ENCODE results near the gene STK35. TPM values are rescaled to one million over a fixed set of nuclear protein-coding genes. Genes with fewer than 3 reads are reported as not detected.
A peak's percentile ranks its signal among the peaks of the same experiment; 100 is the strongest.

STK35 gene
- total and polyA plus RNA-seq, 2 of the 13 experiments (the other 11 are each of a cell fraction or from before 2014, with no cell fraction given), result 27.4 to 29.8 TPM

GRCh38 chr20:2102585-2103460 is 1.2 kb downstream of the STK35 start (continued):
- peak; percentile 82; the same call in 1 of the 2 replicates for TF ChIP-seq ZNF512B (CRISPR knock-in tag; IDR thresholded peaks at IDR 0.05; ENCODE audit: borderline replicate concordance)
- TF ChIP-seq DNMT3B (CRISPR knock-in tag; conservative IDR thresholded peaks at IDR 0.05), result peak; percentile 8; the same call in 1 of the 2 replicates
- TF ChIP-seq ZFP36 (IDR thresholded peaks at IDR 0.05; ENCODE audit: borderline replicate concordance, low read depth, low read length, partially characterized antibody), result no peak
- TF ChIP-seq HOXA5 (CRISPR knock-in tag; IDR thresholded peaks at IDR 0.05), result peak; percentile 33
- no peak for TF ChIP-seq ZNF512 (CRISPR knock-in tag; IDR thresholded peaks at IDR 0.05)
- no peak; the same call in 1 of the 2 replicates for TF ChIP-seq HOXA9 (CRISPR knock-in tag; IDR thresholded peaks at IDR 0.05; ENCODE audit: borderline replicate concordance)
- TF ChIP-seq CBX1 (IDR thresholded peaks at IDR 0.05; ENCODE audit: low read depth), result peak; percentile 64
- TF ChIP-seq ZNF703 (CRISPR knock-in tag; IDR thresholded peaks at IDR 0.05; ENCODE audit: borderline replicate concordance), result 0 out of 2 replicates have a peak, but pooled peaks have one; percentile 51
- TF ChIP-seq ZNF143 (CRISPR knock-in tag; IDR thresholded peaks at IDR 0.05), result no peak
- peak; percentile 83; the same call in 1 of the 2 replicates for TF ChIP-seq MYPOP (CRISPR knock-in tag; IDR thresholded peaks at IDR 0.05)
- no peak for TF ChIP-seq TCF7L2 (IDR thresholded peaks at IDR 0.05; ENCODE audit: low read depth, low read length)
- TF ChIP-seq NONO (IDR thresholded peaks at IDR 0.05), result no peak
- TF ChIP-seq NONO (CRISPR knock-in tag; conservative IDR thresholded peaks at IDR 0.05), result peak; percentile 44
- peak; percentile 14; the same call in 1 of the 2 replicates for TF ChIP-seq ZNF441 (CRISPR knock-in tag; IDR thresholded peaks at IDR 0.05; ENCODE audit: borderline replicate concordance)
- peak; percentile 93 for TF ChIP-seq HNRNPH1 (optimal IDR thresholded peaks at IDR 0.05; ENCODE audit: low read depth, low read length)
- no peak; the same call in 1 of the 2 replicates for TF ChIP-seq ZNF761 (CRISPR knock-in tag; conservative IDR thresholded peaks at IDR 0.05)
- TF ChIP-seq POLR2AphosphoS2 (IDR thresholded peaks at IDR 0.05; ENCODE audit: low read depth, low read length), result peak; percentile 82; the same call in 1 of the 2 replicates
- TF ChIP-seq ZNF674 (CRISPR knock-in tag; IDR thresholded peaks at IDR 0.05; ENCODE audit: low read depth), result no peak
- peak; percentile 12; the same call in 1 of the 2 replicates for TF ChIP-seq ZIK1 (CRISPR knock-in tag; IDR thresholded peaks at IDR 0.05; ENCODE audit: borderline replicate concordance, low read depth)
- 0 out of 2 replicates have a peak, but pooled peaks have one; percentile 12 for TF ChIP-seq ZKSCAN5 (CRISPR knock-in tag; IDR thresholded peaks at IDR 0.05)

Measured in HepG2 (cell line).